ENCODE results near the gene TBCC. TPM values are rescaled to one million over a fixed set of nuclear protein-coding genes. Genes with fewer than 3 reads are reported as not detected.
A peak's percentile ranks its signal among the peaks of the same experiment; 100 is the strongest.
"Not testable (repeated sequence)": the region's sequence is repeated elsewhere in the genome, so short reads cannot be mapped to it uniquely, and the experiment has no call there.

Gene TBCC
- total RNA-seq, 1 donor from 2014 or later = 40.1 TPM

- H3K9me3 Mint-ChIP-seq = peaks cover 7% of the 10 kb centered on the region
- Histone ChIP-seq H4K20me1 (ENCODE audit: low read depth) (no peaks in the 10 kb centered on the region), H3K4me2 (no peak overlapping the region), H3K9me3 (ENCODE audit: low read depth) (no peaks in the 10 kb centered on the region), H2AFZ (replicated peaks) (no peak overlapping the region), H3K9ac (no peak overlapping the region), H3K4me1 (peaks cover 20% of the 10 kb centered on the region), H3K79me2 (ENCODE audit: low read depth) (no peaks in the 10 kb centered on the region), H3K4me3 (no peak overlapping the region), H3K36me3 (no peaks in the 10 kb centered on the region), H3F3A (ENCODE audit: low read depth) (no peaks in the 10 kb centered on the region), H3K27me3 (no peaks in the 10 kb centered on the region), H3K27ac (no peak overlapping the region)
- no peak overlapping the region for H3K27ac Mint-ChIP-seq
- peaks cover 2% of the 10 kb centered on the region for H3K27me3 Mint-ChIP-seq (ENCODE audit: insufficient read depth, low read depth)
- TF ChIP-seq CTCF (IDR thresholded peaks at IDR 0.05) = no peak
- TF ChIP-seq EZH2 (IDR thresholded peaks at IDR 0.05) = no peak
- TF ChIP-seq EZH2phosphoT487 (IDR thresholded peaks at IDR 0.05) = no peak
- H3K4me3 Mint-ChIP-seq = no peak overlapping the region
- DNase-seq (ENCODE audit: low spot score) = no peak
- H3K4me1 Mint-ChIP-seq = peaks cover 10% of the 10 kb centered on the region
- H3K36me3 Mint-ChIP-seq = no peaks in the 10 kb centered on the region
Measured at GRCh38 chr6:42708096-42708495, 37.8 kb downstream of the TBCC start.

GRCh38 chr6:42707595-42707994, 38.3 kb downstream of the TBCC start:
- H3F3A ChIP-seq (ENCODE audit: low read depth) = no peaks in the 10 kb centered on the region
- no peak overlapping the region for H3K9ac ChIP-seq
- no peak overlapping the region for H3K4me2 ChIP-seq
- Mint-ChIP-seq H3K4me3 (no peak overlapping the region), H3K4me1 (peaks cover 10% of the 10 kb centered on the region), H3K27ac (no peak overlapping the region), H3K36me3 (no peaks in the 10 kb centered on the region), H3K9me3 (peaks cover 7% of the 10 kb centered on the region), H3K27me3 (ENCODE audit: insufficient read depth, low read depth) (peaks cover 2% of the 10 kb centered on the region)
- H3K4me3 ChIP-seq = no peak overlapping the region
- H3K4me1 ChIP-seq = peaks cover 20% of the 10 kb centered on the region
- no peak overlapping the region for H3K27ac ChIP-seq
- no peaks in the 10 kb centered on the region for H4K20me1 ChIP-seq (ENCODE audit: low read depth)
- H3K27me3 ChIP-seq = no peaks in the 10 kb centered on the region
- no peaks in the 10 kb centered on the region for H3K9me3 ChIP-seq (ENCODE audit: low read depth)
- no peaks in the 10 kb centered on the region for H3K79me2 ChIP-seq (ENCODE audit: low read depth)
- no peak for DNase-seq (ENCODE audit: low spot score)
- no peak overlapping the region for H2AFZ ChIP-seq (replicated peaks)
- TF ChIP-seq EZH2 (IDR thresholded peaks at IDR 0.05) (no peak), EZH2phosphoT487 (IDR thresholded peaks at IDR 0.05) (no peak), CTCF (IDR thresholded peaks at IDR 0.05) (no peak)
- no peaks in the 10 kb centered on the region for H3K36me3 ChIP-seq

GRCh38 chr6:42704937-42705374, 40.9 kb downstream of the TBCC start:
- Histone ChIP-seq H3K4me2 (no peak overlapping the region), H3K27me3 (no peaks in the 10 kb centered on the region), H3K79me2 (ENCODE audit: low read depth) (no peaks in the 10 kb centered on the region), H3K9ac (no peak overlapping the region), H3K27ac (no peak overlapping the region), H3K9me3 (ENCODE audit: low read depth) (no peaks in the 10 kb centered on the region), H3F3A (ENCODE audit: low read depth) (no peaks in the 10 kb centered on the region), H4K20me1 (ENCODE audit: low read depth) (no peaks in the 10 kb centered on the region), H2AFZ (replicated peaks) (no peak overlapping the region), H3K36me3 (no peaks in the 10 kb centered on the region), H3K4me3 (no peak overlapping the region), H3K4me1 (peaks cover 9% of the 10 kb centered on the region)
- H3K4me1 Mint-ChIP-seq = no peaks in the 10 kb centered on the region
- peak overlapping the region; percentile 41 for H3K4me3 Mint-ChIP-seq
- H3K27ac Mint-ChIP-seq = no peak overlapping the region
- H3K27me3 Mint-ChIP-seq (ENCODE audit: insufficient read depth, low read depth) = peaks cover 2% of the 10 kb centered on the region
- no peaks in the 10 kb centered on the region for H3K9me3 Mint-ChIP-seq
- no peak for DNase-seq (ENCODE audit: low spot score)
- no peak for TF ChIP-seq EZH2 (IDR thresholded peaks at IDR 0.05)
- no peak for TF ChIP-seq EZH2phosphoT487 (IDR thresholded peaks at IDR 0.05)
- no peaks in the 10 kb centered on the region for H3K36me3 Mint-ChIP-seq

- peaks cover 6% of the 10 kb centered on the region for H3K4me1 ChIP-seq
- Mint-ChIP-seq H3K9me3 (no peaks in the 10 kb centered on the region), H3K4me1 (no peaks in the 10 kb centered on the region), H3K27me3 (ENCODE audit: insufficient read depth, low read depth) (peaks cover 2% of the 10 kb centered on the region), H3K4me3 (no peak overlapping the region), H3K27ac (no peak overlapping the region), H3K36me3 (no peaks in the 10 kb centered on the region)
- TF ChIP-seq EZH2 (IDR thresholded peaks at IDR 0.05) = no peak
- no peak for TF ChIP-seq EZH2phosphoT487 (IDR thresholded peaks at IDR 0.05)
- TF ChIP-seq CTCF (IDR thresholded peaks at IDR 0.05) = no peak
- no peak overlapping the region for H3K27ac ChIP-seq
- DNase-seq (ENCODE audit: low spot score) = no peak
- no peak overlapping the region for H3K4me3 ChIP-seq
- H3K79me2 ChIP-seq (ENCODE audit: low read depth) = no peaks in the 10 kb centered on the region
- peak overlapping the region; percentile 100 for H2AFZ ChIP-seq (replicated peaks)
- no peaks in the 10 kb centered on the region for H3K27me3 ChIP-seq
- H3F3A ChIP-seq (ENCODE audit: low read depth) = no peaks in the 10 kb centered on the region
- no peaks in the 10 kb centered on the region for H3K9me3 ChIP-seq (ENCODE audit: low read depth)
- no peaks in the 10 kb centered on the region for H3K36me3 ChIP-seq
- peak overlapping the region; percentile 35 for H3K4me2 ChIP-seq
- H3K9ac ChIP-seq = no peak overlapping the region
- H4K20me1 ChIP-seq (ENCODE audit: low read depth) = no peaks in the 10 kb centered on the region
Measured at GRCh38 chr6:42704251-42704936, 41.5 kb downstream of the TBCC start.

GRCh38 chr6:42702786-42703185, 43.1 kb downstream of the TBCC start:
- H3K27me3 Mint-ChIP-seq (ENCODE audit: insufficient read depth, low read depth); H3K4me3 ChIP-seq: not testable (repeated sequence)

More at GRCh38 chr6:42702786-42703185, 43.1 kb downstream of the TBCC start:
- not testable (repeated sequence) for H2AFZ ChIP-seq (replicated peaks); H3K4me2 ChIP-seq; H3K27ac Mint-ChIP-seq; H3K9me3 Mint-ChIP-seq; H3K36me3 ChIP-seq; H3K36me3 Mint-ChIP-seq; H3K9ac ChIP-seq; H3K9me3 ChIP-seq (ENCODE audit: low read depth); H3K79me2 ChIP-seq (ENCODE audit: low read depth); H4K20me1 ChIP-seq (ENCODE audit: low read depth); H3K27ac ChIP-seq; H3K4me3 Mint-ChIP-seq; H3F3A ChIP-seq (ENCODE audit: low read depth); DNase-seq (ENCODE audit: low spot score); H3K4me1 Mint-ChIP-seq; H3K4me1 ChIP-seq; H3K27me3 ChIP-seq
